ENCODE results near the gene OBSCN.
"Not testable (repeated sequence)": the region's sequence is repeated elsewhere in the genome, so short reads cannot be mapped to it uniquely, and the experiment has no call there.

OBSCN gene

DNA sequence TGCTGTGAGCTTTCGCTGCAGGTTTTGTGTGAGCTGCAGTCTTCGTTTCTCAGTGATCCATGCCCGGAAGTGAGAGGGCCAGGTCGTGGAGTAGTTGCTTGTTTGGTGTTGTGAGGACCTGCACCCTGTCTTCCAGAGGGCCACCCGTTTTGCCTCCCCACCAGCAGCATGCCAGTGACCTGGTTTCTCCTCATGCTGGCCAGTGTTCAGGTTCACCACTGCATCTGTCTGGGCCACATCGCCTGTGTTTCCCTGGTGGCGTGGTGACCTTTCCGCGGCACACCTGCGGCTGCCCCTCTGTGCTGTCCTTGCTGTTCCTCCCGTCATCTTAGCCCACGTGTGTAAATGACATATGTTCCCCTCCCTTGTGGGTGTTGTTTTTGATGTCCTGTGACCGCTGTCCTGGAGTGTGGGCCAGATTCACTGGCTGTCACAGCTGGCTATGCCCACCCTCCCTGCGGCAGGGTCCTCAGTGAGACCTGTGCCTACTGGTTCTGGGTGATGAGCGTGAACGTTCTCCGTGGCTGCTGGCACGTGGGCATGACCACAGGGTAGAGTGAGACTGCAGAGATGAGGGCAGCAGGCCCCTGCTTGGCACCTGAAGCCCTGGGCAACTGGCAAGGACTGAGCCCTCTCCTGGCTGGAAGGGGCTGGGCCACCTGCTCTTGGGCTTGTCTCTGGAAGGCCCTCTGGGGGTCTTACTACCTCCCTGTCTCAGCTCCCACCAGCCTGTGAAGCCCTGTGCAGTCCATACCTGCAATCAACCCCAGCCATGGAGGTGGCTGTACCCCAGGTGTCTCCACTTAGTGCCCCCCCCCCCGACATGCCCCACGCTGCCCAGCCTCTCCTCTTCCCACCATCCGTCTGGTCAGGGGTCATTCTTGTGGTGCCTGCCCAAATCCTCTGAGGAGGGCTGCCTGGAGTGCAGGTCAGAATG, 35.0 kb upstream of the OBSCN start:
- no peak for DNase-seq

DNA sequence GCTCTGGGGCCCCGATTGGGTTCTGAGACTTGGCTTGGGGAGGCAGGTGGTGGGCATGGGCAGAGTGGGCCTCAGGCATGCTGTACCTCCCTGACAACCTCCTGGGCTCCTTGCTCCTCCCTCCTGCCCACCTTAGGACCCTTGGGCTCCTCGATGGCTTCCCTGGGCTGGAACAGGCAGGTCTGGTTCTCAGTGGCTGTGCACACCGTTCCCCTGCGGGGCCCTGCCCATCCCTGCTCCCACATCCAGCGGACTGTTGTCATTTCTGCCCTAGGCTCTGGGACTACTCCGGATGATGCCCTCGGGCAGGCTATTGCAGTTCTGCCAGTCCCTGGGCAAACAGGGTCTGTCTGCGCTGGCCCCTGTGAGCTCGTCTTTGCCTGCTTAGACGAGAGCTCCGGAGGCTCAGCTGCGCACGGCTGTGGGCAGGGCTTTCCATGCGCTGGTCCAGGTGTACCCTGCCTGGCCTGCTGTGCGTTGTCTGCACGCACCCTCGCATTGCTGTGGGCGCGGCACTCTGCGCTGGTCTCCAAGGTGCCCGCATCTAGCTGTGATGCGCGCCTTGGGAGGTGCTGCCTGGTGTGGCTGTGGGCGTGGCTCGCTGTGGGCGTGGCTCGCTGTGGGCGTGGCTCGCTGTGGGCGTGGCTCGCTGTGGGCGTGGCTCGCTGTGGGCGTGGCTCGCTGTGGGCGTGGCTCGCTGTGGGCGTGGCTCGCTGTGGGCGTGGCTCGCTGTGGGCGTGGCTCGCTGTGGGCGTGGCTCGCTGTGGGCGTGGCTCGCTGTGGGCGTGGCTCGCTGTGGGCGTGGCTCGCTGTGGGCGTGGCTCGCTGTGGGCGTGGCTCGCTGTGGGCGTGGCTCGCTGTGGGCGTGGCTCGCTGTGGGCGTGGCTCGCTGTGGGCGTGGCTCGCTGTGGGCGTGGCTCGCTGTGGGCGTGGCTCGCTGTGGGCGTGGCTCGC, 34.0 kb upstream of the OBSCN start:
- not testable (repeated sequence) for DNase-seq

DNA sequence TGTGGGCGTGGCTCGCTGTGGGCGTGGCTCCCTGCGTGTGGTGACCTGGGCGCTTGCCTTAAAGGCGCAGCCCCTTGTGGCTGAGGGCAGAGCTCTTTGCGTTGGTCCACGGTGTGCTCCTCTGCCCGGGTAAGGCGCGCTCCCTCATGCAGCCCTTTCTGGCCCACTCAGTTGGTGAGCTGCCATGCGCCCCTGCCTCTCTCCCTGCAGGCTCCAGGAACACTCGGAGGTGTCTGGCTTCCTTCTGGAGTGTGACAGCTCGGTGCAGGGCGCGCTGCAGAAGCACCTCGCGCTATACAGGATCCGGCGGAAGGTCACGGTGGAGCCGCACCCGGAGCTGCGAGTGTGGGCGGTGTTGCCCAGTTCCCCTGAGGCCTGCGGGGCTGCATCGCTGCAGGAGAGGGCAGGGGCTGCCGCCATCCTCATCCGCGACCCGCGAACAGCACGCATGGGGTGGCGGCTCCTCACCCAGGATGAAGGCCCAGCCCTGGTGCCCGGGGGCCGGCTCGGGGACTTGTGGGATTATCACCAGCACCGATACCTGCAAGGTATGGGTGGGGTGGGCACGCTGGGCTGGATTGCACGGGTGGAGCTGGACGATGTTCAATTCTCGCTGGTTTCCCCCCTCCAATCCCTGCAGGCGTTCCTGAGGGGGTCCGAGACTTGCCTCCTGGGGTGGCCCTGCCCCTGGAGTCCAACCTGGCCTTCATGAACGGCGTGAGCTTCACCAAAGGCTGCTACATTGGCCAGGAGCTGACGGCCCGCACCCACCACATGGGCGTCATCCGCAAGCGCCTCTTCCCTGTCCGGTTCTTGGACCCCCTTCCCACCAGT, 33.1 kb upstream of the OBSCN start:
- no peak for DNase-seq

DNA sequence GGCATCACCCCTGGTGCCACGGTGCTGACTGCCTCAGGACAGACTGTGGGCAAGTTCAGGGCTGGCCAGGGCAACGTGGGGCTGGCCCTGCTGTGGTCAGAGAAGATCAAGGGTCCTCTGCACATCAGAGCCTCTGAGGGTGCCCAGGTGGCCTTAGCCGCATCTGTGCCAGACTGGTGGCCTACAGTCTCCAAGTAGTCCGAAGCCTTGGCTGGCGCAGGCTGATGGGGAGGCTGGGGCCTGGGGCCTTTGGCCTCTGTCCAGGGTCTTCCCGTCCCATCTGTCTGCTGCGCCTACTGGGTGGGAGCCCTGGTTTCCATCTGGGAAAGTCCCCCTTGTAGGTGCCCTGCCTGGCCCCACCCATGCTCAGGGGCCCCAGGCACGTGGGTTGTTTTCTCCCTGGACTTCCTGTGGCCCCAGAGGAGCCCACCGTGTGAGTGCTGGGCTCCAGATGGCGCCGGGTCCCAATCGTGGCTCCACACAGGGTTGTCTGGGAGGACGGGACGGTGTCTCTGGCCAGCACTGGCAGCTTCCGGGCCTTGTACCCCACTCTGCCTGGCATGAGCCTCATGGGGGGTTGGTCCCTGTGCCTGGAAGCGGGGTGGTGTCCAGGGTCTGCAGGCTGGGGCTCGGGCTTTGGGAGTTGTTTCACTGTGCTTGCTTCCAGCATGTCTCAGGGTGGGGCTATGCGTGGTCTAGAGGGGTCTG, 32.4 kb upstream of the OBSCN start:
- DNase-seq: no peak

DNA sequence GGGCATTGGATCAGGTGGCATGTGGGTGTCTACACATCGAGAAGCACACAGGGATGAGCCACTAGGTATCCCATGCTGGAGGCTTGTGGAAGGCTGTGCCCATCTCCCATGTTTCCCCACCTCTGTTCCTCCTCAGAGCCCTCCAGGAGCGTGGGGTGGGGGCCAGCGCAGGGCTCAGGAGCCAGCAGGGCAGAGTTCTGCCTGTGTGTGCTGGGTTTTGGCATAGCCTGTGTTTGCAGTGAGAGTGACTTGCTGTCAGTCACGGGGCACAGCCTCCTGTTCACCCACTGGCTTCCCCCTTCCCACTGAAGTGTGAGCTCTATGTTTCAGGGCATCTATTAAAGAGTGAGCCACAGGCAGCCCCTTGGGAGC, 31.8 kb upstream of the OBSCN start:
- DNase-seq: no peak

DNA sequence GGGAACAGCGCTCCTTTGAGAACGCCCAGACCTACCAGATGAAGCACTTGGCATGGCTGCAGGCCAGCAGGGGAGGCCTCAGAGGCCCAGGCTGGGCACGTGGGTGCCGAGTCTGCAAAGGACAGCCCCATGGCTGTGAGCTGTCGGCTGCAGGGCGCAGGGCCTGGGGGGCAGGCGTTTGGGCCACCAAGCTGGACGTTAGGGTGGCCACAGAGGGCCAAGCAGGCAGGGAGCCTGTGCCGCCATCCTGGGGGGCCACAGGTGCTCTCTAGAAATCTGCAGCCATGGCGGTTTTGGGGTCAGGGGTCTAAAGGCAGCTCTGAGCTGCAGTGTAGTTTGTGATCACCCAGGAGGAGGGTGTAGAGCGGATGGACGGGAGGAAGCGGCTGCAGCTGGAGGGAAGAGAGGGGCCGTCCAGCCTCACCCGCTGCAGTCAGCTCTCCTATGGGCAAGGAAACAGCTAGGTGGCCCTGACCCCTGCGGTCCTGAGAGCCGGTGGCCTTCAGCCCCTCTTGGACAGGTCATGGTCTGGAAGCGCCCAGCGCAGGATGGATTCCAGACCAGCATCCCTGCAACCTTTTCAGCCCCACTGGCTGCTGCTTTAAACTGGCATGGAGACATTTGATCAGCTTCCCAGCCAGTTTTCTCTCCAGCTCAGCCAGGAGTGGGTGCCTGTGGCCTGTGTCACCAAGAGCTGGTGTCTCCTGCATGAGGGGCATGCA, 31.2 kb upstream of the OBSCN start:
- DNase-seq: no peak

DNA sequence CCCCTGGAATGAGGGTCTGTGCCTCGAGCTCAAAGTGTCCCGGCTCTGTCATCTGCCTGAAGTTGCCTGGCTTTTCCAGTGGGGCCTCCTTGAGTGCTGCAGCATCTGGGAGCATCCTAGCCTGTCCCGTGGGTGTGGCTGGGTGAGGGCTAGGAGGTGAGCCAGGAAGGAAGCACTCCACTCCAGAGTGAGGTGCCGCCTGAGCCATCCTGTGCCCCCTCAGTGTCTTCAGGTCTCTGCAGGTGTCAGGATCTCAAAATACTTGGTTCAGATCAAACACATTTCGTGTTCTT, 30.7 kb upstream of the OBSCN start:
- no peak for DNase-seq

DNA sequence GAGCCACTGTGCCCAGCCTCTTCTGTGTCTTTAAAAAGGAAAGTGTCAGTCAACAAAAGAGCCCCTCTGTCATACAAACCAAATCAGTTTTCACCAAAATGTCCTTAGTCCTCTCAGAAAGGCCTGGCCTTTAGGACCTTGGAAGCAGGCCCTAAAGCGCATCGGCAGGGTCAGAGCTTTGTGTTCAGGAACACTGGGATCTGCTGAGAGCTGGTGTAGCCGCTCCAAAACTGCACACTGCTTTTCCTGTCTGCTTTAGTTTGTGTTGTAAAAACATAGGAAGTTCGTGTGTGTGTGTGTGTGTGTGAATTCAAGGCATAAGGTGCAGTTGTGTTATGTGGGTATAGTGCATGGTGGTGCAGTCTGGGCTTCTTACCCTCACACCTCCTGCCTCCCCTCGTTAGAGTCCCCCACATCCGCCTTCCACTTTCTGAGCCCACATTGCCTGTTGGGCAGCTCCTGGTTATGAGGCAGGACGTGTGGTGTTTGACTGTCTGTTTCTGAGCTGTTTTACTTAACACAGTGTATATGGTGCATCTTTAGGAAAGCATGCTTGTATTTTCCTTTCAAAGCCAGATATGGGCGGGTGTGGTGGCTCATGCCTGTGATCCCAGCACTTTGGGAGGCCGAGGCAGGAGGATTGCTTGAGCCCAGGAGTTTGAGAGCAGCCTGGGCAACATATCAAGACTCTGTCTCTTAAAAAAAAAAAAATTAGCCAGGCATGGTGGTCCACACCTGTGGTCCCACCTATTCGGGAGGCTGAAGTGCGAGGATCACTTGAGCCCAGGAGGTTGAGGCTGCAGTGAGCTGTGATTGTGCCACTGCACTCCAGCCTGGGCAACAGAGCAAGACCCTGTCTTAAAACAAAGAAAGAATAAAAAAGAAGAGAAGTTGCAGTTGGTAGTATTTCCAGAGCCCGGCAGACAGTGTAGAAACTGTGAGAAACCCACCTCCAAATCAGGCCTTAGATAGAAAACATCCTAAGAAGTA, 29.8 kb upstream of the OBSCN start:
- no peak for DNase-seq

DNA sequence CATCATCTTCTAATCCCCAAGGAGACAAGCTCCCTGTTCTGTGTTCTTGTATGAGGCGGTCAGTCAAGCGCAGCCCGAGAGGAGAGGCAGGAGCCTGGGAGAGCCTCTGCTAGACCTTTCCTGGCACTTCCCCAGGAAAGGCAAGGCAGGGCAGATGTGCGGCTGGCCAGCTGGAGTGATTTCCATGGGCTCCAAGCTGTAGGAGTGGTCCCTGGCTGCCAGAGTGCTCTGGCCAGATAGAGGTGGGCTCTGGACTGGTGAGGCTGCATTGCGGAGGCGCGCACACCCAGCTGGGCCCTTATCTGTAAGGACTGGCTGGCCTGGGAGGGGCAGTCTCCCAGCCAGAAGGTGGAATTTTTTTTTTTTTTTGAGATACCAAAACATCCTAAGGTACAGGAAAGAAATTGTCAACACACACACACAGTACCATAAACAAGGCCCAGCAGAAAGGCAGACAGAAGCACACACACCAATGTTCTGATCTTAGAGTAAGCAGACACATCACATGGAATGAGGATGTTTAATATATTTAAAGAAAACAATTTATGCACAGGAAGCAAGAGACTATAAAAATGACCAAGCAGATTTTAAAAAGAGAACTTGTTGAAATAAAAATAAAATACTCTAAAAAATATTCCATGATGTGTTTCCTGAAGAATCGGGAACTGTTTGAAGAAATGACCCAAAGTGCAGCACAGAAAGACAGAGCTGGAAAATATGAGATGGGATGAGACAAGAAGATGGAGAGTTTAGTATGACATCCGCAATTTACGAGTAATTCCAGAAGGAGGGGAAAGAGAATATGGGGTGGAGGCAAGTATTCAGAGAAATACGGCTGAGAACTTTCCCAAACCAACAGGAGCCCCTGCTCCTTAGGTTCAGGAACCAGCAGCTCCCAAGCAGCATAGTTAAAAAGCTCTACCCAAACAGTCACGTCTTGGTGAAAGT, 28.8 kb upstream of the OBSCN start:
- DNase-seq: no peak

DNA sequence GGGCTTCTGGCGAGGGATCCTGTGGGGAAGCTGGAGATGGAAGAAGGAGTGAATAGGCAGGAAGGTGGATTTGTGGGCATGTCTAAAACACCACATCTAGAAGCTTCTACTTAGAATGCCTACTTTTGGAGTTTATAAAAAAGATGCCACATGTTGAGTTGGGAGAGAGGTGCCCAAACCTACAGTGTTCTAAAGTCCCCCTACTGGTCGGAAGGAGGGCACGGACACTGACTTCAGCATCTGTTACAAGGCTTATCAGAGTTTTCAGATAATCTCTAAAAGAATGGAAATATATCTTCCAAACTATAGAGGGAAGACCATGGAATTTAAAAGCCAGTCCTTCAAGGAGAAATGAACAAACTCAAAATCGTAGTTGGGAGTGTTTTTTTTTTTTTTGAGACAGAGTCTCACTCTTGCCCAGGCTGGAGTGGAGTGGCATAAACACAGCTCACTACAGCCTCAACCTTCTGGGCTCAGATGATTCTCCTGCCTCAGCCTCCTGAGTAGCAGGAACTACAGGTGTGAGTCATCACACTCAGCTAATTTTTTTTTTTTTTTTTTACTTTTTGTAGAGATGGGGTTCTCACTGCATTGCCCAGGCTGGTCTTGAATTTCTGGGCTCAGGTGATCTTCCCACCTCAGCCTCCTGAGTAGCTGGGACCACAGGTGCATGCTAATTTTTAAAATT, 27.4 kb upstream of the OBSCN start:
- DNase-seq: no peak

DNA sequence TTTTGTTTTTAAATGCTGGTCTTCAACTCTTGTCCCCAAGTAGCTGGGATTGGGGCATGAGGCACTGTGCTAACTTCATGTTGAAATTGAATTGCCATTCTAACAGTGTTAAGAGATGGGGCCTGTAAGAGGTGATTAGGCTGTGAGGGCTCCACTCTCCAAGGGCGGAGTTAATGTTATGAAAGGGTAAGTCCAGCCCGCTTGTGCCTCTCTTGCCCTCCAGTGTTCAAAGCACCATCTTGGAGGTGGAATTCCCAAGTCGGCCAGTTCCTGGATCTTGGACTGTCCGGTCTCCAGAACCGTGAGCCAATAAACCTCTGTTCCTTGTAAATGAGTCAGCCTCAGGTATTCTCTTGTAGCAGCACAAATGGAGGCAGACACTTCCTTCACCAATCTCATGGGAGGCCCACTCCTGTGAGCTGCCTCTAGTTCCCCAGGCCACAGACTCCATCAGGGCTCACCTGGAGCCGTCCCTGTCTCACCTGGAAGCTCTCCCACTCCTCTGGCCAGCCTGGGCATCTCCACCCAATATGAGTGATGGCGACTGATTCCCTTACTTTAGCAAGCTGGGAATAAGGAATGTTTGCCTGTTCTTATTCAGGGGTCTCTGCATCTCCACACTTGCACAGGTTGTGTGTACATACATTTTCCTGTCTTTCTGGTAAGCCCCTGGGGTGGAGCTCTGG, 26.7 kb upstream of the OBSCN start:
- DNase-seq: no peak

DNA sequence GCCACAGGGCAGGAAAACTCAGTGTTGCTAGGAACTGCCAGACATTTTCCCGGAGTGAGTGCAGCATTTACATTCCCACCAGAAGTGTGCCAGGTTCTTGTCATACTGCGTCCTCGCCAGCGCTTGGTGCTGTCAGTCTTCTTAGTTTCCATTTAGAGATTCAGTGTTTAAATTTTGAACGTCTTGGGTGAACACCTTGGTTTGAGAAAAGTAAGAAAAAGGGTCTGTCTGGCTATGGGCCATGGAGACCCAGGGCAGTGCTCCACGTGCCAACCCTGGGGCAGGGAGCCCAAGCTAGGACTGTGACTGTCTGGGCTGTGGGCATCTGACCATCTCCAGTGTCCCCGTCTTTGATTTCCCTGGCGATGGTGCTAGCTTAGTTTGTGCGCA, 26.2 kb upstream of the OBSCN start:
- DNase-seq: no peak

DNA sequence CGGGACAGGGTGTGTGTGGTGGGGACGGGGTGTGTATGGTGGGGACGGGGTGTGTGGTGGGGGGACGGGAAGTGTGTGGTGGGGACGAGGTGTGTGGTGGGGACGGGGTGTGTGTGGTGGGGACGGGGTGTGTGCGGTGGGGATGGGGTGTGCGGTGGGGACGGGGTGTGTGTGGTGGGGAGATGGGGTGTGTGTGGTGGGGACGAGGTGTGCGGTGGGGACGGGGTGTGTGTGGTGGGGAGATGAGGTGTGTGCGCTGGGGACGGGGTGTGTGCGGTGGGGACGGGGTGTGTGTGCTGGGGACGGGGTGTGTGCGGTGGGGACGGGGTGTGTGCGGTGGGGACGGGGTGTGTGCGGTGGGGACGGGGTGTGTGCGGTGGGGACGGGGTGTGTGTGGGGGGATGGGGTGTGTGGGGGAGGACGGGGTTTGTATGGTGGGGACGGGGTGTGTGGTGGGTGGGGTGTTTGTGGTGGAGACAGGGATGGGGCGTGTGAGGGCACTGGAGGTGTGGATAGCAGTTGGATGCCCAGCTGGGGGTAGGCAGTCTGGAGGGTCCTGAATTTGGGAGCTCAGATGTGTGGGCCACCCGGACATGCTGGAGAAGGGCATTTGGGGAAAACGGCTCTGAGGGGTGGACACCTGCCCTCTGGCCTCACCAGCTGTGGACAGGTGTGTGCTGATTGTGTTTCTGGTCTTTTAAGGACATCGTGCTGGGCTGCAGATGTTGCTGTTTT, 25.4 kb upstream of the OBSCN start:
- no peak for DNase-seq

DNA sequence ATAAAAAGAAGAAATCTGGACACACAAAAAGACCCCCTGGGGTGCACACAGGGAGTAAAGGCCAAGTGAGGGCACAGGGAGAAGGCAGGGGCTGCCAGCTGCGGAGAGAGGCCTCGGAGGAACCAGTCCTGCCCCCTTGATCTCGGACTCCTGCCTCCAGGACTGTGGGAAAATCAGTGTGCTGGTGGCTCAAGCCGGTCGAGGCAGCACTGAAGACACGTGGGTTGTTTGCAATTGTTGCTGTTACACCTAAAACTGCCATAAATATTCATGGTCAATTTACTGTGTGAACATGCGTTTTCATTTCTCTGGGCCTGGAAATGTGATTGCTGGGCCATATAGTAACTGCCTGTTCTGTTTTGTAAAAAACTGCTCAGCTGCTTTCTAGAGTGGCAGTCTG, 23.7 kb upstream of the OBSCN start:
- no peak for DNase-seq

DNA sequence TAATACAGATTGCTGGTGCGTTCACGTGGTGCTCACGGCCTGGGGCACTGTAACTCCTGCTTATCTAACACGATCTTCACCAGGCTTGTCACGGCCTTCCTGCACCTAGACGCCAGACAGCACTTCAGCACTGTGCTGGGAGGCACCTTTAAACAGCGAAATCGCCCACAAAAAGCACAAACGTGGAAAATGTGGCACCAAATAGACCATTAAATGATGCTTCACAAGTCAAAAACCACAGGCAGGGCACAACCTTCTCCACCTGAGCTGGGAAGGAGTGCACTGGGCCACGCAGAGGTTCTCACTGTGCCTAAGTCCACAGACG, 22.2 kb upstream of the OBSCN start:
- DNase-seq: no peak

DNA sequence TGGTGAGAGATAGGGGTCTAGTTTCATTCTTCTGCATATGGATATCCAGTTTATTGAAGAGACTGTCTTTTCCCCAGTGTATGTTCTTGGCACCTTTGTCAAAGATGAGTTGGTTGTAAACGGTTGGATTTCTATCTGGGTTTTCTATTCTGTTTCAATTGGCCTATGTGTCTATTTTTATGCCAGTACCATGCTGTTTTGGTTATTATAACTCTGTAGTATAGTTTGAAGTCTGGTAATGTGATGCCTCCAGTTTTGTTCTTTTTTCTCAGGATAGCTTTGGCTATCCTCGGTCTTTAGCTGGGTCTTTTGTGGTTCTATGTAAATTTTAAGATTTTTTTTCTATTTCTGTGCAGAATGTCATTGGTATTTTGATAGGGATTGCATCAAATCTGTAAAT, 19.6 kb upstream of the OBSCN start:
- not testable (repeated sequence) for DNase-seq

DNA sequence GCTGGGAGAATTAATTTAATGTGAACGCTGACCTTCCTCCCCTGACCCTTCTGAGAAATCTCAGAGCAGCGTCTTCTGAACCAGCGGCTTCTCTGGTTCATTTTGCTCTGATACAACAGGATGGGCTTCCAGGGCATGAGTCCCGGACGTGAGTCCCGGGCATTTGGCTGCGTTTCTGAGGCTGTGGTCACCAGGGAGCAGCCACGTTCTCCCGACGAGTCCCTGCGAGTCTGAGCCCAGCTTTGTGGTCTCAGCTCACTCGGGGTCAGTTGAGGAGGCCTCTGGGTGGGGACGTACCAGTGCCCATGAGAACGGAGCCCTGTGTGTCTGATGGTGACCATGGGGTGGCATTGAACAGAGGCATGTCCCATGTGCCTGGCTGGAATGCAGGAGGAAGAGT, 17.7 kb upstream of the OBSCN start:
- DNase-seq: no peak

DNA sequence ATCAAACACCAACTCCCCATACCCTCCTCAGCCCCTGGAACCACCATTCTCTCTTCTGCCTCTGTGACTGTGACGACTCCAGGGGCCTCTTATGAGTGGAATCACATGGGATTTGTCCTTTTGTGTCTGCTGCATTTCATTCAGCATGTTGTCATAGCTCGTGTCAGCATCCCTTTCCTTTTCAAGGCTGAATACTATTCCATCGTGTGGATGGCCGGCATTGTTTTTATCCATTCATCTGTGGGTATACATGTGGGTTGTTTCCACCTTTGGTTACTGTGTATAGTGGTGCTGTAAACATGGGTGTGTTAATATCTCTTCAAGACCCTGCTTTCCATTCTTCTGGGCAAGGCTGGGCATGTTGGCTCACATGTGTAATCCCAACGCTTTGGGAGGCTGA, 17.1 kb upstream of the OBSCN start:
- no peak for DNase-seq
